ENCODE data around the gene TXNDC17. TPM values are rescaled to one million over a fixed set of nuclear protein-coding genes. Genes with fewer than 3 reads are reported as not detected.

TXNDC17 gene
- total and polyA plus RNA-seq, 9 of the 15 experiments (the other 6 are each of a cell fraction or from before 2014, with no cell fraction given): 108 to 759 (median 179) TPM

DNA sequence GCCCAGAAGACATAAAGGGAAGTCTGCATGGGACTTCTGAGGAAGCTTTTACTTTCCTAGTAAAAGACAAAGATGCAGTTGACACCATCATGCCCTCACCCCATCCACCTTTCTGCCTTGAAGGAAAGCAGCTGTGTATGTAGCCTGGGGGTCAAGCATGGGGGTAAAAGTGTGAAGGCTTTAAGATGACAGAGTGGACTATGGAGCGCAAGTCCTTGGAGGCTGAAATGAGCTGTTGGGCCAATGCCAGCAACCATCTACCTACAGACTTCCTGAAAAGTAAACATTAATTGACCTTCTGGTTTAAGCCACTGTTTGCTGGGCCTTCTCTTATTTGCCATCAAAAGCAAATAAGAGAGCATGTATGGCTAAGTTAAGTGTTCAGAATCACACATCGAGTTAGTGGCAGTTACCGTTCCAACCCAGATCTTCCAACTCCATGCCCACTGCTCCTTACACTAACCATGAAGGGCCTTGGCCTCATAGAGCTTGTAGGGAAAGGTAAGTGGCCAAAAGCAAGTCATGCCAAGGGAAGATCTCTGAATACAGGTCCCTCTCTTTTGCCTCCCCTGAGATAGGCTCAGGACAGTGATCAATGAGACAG is 42.3 kb downstream of the TXNDC17 start:
- in situ Hi-C loops (cut with MboI): no loop called here
- Histone ChIP-seq H3K9me3 (replicated peaks; ENCODE audit: control insufficient read depth, insufficient read depth, low read depth, low read length) (no peaks in the 10 kb centered on the region), H3K4me2 (ENCODE audit: insufficient read depth, low read length) (no peak overlapping the region), H3K4me3 (no peak overlapping the region), H3K27ac (ENCODE audit: extremely low read depth, low read depth, low read length) (no peak overlapping the region), H4K20me1 (replicated peaks; ENCODE audit: control insufficient read depth, insufficient read depth, low read length) (no peaks in the 10 kb centered on the region), H2AFZ (ENCODE audit: low read depth, low read length) (no peak overlapping the region), H3K4me1 (replicated peaks in 1 of 2; ENCODE audit: control insufficient read depth in 2 of 2, insufficient read depth in 2 of 2, low read length in 2 of 2) (no peaks in the 10 kb centered on the region), H3K36me3 (ENCODE audit: control insufficient read depth, insufficient read depth, low read length) (no peaks in the 10 kb centered on the region), H3K9ac (ENCODE audit: insufficient read depth in 1 of 2, low read depth in 2 of 2, low read length in 2 of 2) (no peak overlapping the region), H3K79me2 (ENCODE audit: control insufficient read depth, insufficient read depth, low read length) (no peaks in the 10 kb centered on the region), H3K9me1 (ENCODE audit: control insufficient read depth, insufficient read depth, low read length) (no peaks in the 10 kb centered on the region), H3K27me3 (ENCODE audit: control insufficient read depth in 2 of 2, insufficient read depth in 2 of 2, low read length in 2 of 2) (peaks cover 10 to 42% of the 10 kb centered on the region in 2 experiments; a peak in 4 of 5 replicates)
- BruUV-seq (replicated peaks): no TSS peak
- TF ChIP-seq, protein P1, sequence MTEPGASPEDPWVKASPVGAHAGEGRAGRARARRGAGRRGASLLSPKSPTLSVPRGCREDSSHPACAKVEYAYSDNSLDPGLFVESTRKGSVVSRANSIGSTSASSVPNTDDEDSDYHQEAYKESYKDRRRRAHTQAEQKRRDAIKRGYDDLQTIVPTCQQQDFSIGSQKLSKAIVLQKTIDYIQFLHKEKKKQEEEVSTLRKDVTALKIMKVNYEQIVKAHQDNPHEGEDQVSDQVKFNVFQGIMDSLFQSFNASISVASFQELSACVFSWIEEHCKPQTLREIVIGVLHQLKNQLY (CRISPR knock-in tag; conservative IDR thresholded peaks at IDR 0.05): no peak
- TF ChIP-seq MECOM (CRISPR knock-in tag; IDR thresholded peaks at IDR 0.05): no peak
- TF ChIP-seq, protein P2, sequence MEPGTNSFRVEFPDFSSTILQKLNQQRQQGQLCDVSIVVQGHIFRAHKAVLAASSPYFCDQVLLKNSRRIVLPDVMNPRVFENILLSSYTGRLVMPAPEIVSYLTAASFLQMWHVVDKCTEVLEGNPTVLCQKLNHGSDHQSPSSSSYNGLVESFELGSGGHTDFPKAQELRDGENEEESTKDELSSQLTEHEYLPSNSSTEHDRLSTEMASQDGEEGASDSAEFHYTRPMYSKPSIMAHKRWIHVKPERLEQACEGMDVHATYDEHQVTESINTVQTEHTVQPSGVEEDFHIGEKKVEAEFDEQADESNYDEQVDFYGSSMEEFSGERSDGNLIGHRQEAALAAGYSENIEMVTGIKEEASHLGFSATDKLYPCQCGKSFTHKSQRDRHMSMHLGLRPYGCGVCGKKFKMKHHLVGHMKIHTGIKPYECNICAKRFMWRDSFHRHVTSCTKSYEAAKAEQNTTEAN (CRISPR knock-in tag; IDR thresholded peaks at IDR 0.05): no peak
- TF ChIP-seq FOXA1 (IDR thresholded peaks at IDR 0.05; ENCODE audit: borderline replicate concordance): no peak
- no peak for TF ChIP-seq STAT5A (IDR thresholded peaks at IDR 0.05; ENCODE audit: borderline replicate concordance, low read length)
- TF ChIP-seq, protein P3, sequence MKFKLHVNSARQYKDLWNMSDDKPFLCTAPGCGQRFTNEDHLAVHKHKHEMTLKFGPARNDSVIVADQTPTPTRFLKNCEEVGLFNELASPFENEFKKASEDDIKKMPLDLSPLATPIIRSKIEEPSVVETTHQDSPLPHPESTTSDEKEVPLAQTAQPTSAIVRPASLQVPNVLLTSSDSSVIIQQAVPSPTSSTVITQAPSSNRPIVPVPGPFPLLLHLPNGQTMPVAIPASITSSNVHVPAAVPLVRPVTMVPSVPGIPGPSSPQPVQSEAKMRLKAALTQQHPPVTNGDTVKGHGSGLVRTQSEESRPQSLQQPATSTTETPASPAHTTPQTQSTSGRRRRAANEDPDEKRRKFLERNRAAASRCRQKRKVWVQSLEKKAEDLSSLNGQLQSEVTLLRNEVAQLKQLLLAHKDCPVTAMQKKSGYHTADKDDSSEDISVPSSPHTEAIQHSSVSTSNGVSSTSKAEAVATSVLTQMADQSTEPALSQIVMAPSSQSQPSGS (CRISPR knock-in tag; IDR thresholded peaks at IDR 0.05): no peak
- TF ChIP-seq, protein P4, sequence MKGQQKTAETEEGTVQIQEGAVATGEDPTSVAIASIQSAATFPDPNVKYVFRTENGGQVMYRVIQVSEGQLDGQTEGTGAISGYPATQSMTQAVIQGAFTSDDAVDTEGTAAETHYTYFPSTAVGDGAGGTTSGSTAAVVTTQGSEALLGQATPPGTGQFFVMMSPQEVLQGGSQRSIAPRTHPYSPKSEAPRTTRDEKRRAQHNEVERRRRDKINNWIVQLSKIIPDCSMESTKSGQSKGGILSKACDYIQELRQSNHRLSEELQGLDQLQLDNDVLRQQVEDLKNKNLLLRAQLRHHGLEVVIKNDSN (CRISPR knock-in tag; IDR thresholded peaks at IDR 0.05): no peak
- TF ChIP-seq NFXL1 (CRISPR knock-in tag; IDR thresholded peaks at IDR 0.05): no peak
- TF ChIP-seq MEF2A (IDR thresholded peaks at IDR 0.05; ENCODE audit: control insufficient read depth, low read depth, low read length): no peak
- intact Hi-C loops (cut with micrococcal nuclease): no loop called here
- CTCF ChIA-PET (ENCODE audit: low intra/inter-chr PET ratio): no interaction called here
- no peak for ATAC-seq
- POLR2A ChIA-PET: interaction anchor here (0.6 kb wide), 1 partner anchor 976 kb away, joined by 3 read pairs; no protein-coding TSS in a partner anchor
- WGBS (ENCODE audit: insufficient coverage, low coverage, missing lambda C conversion rate): 11% methylated on average over 1 of the region's 3 CpGs
- no peak for DNase-seq (ENCODE audit: extremely low read depth in 1 of 4, low spot score in 3 of 4)
- no peak for FAIRE-seq

All from K562 (cell line).